ENCODE data around the gene RUNX1. TPM values are rescaled to one million over a fixed set of nuclear protein-coding genes. Genes with fewer than 3 reads are reported as not detected.

Gene RUNX1
- polyA plus RNA-seq, 1 of the 3 experiments (the other 2 are of a cell fraction) = 17.1 TPM

DNA sequence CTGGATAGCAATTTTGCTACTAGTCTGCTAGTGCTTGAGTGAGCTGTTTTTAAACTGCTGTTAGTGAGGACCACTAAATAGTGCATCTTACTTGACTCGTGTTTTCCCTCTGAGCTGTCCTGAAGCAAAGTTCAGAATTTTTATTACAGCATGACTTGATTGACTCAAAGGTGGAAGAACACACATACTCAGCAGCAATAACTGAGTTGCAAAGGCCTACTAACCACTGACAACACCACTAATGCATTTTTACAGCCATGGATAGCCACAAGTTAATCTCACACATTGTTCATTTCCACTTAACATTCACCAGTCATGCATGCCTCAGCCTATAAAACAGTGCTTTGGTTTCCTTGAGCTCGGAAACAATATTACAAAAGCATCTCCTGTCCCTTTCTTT, 148.7 kb downstream of the RUNX1 start:
- TF ChIP-seq RCOR1 (IDR thresholded peaks at IDR 0.05; ENCODE audit: low read length) (no peak), FOSL2 (IDR thresholded peaks at IDR 0.05; ENCODE audit: borderline replicate concordance, low read depth) (no peak), SMC3 (IDR thresholded peaks at IDR 0.05; ENCODE audit: low read depth, low read length) (no peak), ELF1 (IDR thresholded peaks at IDR 0.05) (no peak), FOXM1 (IDR thresholded peaks at IDR 0.05; ENCODE audit: low read depth) (no peak), NFIC (IDR thresholded peaks at IDR 0.05; ENCODE audit: borderline replicate concordance) (no peak), RXRA (IDR thresholded peaks at IDR 0.05; ENCODE audit: borderline replicate concordance, low read depth) (no peak), SIN3A (IDR thresholded peaks at IDR 0.05; ENCODE audit: borderline replicate concordance, low read depth, low read length) (no peak), MXI1 (IDR thresholded peaks at IDR 0.05; ENCODE audit: low read depth, low read length) (no peak), EZH2phosphoT487 (IDR thresholded peaks at IDR 0.05; ENCODE audit: borderline replicate concordance, low read depth) (no peak), RAD21 (IDR thresholded peaks at IDR 0.05; ENCODE audit: low read length) (no peak), RFX5 (IDR thresholded peaks at IDR 0.05; ENCODE audit: low read length) (no peak), MEF2A (IDR thresholded peaks at IDR 0.05; ENCODE audit: borderline replicate concordance, low read depth) (no peak), FOXJ3 (CRISPR knock-in tag; IDR thresholded peaks at IDR 0.05) (no peak), GABPA (IDR thresholded peaks at IDR 0.05; ENCODE audit: low read depth) (no peak)
- TF ChIP-seq, protein P1, sequence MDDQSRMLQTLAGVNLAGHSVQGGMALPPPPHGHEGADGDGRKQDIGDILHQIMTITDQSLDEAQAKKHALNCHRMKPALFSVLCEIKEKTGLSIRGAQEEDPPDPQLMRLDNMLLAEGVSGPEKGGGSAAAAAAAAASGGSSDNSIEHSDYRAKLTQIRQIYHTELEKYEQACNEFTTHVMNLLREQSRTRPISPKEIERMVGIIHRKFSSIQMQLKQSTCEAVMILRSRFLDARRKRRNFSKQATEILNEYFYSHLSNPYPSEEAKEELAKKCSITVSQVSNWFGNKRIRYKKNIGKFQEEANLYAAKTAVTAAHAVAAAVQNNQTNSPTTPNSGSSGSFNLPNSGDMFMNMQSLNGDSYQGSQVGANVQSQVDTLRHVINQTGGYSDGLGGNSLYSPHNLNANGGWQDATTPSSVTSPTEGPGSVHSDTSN (IDR thresholded peaks at IDR 0.05) = no peak
- TF ChIP-seq, protein P2, sequence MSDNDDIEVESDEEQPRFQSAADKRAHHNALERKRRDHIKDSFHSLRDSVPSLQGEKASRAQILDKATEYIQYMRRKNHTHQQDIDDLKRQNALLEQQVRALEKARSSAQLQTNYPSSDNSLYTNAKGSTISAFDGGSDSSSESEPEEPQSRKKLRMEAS (IDR thresholded peaks at IDR 0.05; ENCODE audit: low read depth) = no peak
- TF ChIP-seq, protein P3, sequence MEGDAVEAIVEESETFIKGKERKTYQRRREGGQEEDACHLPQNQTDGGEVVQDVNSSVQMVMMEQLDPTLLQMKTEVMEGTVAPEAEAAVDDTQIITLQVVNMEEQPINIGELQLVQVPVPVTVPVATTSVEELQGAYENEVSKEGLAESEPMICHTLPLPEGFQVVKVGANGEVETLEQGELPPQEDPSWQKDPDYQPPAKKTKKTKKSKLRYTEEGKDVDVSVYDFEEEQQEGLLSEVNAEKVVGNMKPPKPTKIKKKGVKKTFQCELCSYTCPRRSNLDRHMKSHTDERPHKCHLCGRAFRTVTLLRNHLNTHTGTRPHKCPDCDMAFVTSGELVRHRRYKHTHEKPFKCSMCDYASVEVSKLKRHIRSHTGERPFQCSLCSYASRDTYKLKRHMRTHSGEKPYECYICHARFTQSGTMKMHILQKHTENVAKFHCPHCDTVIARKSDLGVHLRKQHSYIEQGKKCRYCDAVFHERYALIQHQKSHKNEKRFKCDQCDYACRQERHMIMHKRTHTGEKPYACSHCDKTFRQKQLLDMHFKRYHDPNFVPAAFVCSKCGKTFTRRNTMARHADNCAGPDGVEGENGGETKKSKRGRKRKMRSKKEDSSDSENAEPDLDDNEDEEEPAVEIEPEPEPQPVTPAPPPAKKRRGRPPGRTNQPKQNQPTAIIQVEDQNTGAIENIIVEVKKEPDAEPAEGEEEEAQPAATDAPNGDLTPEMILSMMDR (IDR thresholded peaks at IDR 0.05) = no peak
- TF ChIP-seq, protein P4, sequence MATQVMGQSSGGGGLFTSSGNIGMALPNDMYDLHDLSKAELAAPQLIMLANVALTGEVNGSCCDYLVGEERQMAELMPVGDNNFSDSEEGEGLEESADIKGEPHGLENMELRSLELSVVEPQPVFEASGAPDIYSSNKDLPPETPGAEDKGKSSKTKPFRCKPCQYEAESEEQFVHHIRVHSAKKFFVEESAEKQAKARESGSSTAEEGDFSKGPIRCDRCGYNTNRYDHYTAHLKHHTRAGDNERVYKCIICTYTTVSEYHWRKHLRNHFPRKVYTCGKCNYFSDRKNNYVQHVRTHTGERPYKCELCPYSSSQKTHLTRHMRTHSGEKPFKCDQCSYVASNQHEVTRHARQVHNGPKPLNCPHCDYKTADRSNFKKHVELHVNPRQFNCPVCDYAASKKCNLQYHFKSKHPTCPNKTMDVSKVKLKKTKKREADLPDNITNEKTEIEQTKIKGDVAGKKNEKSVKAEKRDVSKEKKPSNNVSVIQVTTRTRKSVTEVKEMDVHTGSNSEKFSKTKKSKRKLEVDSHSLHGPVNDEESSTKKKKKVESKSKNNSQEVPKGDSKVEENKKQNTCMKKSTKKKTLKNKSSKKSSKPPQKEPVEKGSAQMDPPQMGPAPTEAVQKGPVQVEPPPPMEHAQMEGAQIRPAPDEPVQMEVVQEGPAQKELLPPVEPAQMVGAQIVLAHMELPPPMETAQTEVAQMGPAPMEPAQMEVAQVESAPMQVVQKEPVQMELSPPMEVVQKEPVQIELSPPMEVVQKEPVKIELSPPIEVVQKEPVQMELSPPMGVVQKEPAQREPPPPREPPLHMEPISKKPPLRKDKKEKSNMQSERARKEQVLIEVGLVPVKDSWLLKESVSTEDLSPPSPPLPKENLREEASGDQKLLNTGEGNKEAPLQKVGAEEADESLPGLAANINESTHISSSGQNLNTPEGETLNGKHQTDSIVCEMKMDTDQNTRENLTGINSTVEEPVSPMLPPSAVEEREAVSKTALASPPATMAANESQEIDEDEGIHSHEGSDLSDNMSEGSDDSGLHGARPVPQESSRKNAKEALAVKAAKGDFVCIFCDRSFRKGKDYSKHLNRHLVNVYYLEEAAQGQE (IDR thresholded peaks at IDR 0.05; ENCODE audit: low read depth, low read length) = no peak
- TF ChIP-seq, protein P5, sequence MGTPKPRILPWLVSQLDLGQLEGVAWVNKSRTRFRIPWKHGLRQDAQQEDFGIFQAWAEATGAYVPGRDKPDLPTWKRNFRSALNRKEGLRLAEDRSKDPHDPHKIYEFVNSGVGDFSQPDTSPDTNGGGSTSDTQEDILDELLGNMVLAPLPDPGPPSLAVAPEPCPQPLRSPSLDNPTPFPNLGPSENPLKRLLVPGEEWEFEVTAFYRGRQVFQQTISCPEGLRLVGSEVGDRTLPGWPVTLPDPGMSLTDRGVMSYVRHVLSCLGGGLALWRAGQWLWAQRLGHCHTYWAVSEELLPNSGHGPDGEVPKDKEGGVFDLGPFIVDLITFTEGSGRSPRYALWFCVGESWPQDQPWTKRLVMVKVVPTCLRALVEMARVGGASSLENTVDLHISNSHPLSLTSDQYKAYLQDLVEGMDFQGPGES (IDR thresholded peaks at IDR 0.05; ENCODE audit: low read depth, low read length) = no peak

More for the DNA sequence above, 148.7 kb downstream of the RUNX1 start:
- no peaks in the 10 kb centered on the region for H3K27me3 ChIP-seq (ENCODE audit: insufficient read depth)
- H4K20me1 ChIP-seq (ENCODE audit: insufficient read depth) = no peaks in the 10 kb centered on the region
- no peaks in the 10 kb centered on the region for H3K9me2 ChIP-seq
- no peak overlapping the region for H3K9ac ChIP-seq
- no peaks in the 10 kb centered on the region for H3K9me3 ChIP-seq
- no peak for DNase-seq
- CTCF ChIA-PET = interaction anchor here (1.0 to 2.1 kb wide), 2 partner anchors 10 to 500 kb away, joined by 3 to 7 read pairs; no protein-coding TSS in a partner anchor
- no peaks in the 10 kb centered on the region for H3K79me2 ChIP-seq (ENCODE audit: insufficient read depth)
- no peak overlapping the region for H3K27ac ChIP-seq (ENCODE audit: low read depth in 2 of 2, low read length in 1 of 2)
- no peaks in the 10 kb centered on the region for H3K36me3 ChIP-seq (replicated peaks in 1 of 2; ENCODE audit: control insufficient read depth in 1 of 2, insufficient read depth in 2 of 2, low read length in 1 of 2)
- POLR2A ChIA-PET = no interaction called here
- 83% methylated on average over 2 of the region's 2 CpGs for WGBS (ENCODE audit: low lambda C conversion rate)
- no peaks in the 10 kb centered on the region for H3K4me1 ChIP-seq (ENCODE audit: control insufficient read depth in 1 of 2, insufficient read depth in 2 of 2, low read depth in 1 of 2, low read length in 1 of 2)
- H2AFZ ChIP-seq (ENCODE audit: low read depth) = no peak overlapping the region
- no peak overlapping the region for H3K4me3 ChIP-seq (ENCODE audit: low read depth in 2 of 2, low read length in 1 of 2)
- no peak overlapping the region for H3K4me2 ChIP-seq
- no peaks in the 10 kb centered on the region for H3F3A ChIP-seq (replicated peaks; ENCODE audit: insufficient read depth)
